Liver (tissue), 9 donors: ENCODE measurements around the gene ITGA5. TPM values are rescaled to one million over a fixed set of nuclear protein-coding genes. Genes with fewer than 3 reads are reported as not detected.

Source experiments
- DNase-seq: peaks from one replicate; pipeline ENCODE4 v3.0.0-alpha.2; 2017; ENCODE audit warnings: low spot score
- H3K27ac ChIP-seq, 2 donors: one replicate each; pipeline ENCODE4 v1.7.0; 2013; ENCODE audit warnings: inconsistent platforms in 2 of 2, low read length in 2 of 2, control low read depth in 1 of 2, low read depth in 1 of 2, mild to moderate bottlenecking in 1 of 2
- H3K27me3 ChIP-seq, 4 donors: one replicate each; pipeline versions ENCODE4 v1.6.1 to v1.7.0; 2013; ENCODE audit warnings: low read length in 3 of 4, inconsistent platforms in 1 of 4, mild to moderate bottlenecking in 1 of 4, moderate library complexity in 1 of 4; ENCODE audit not compliant: control insufficient read depth in 4 of 4, insufficient read depth in 4 of 4
- H3K36me3 ChIP-seq, 4 donors: one replicate each; pipeline versions ENCODE4 v1.6.1 to v1.7.0; 2013; ENCODE audit warnings: low read length in 3 of 4, mild to moderate bottlenecking in 3 of 4, low read depth in 1 of 4, moderate library complexity in 1 of 4; ENCODE audit not compliant: control insufficient read depth in 4 of 4, insufficient read depth in 3 of 4
- H3K4me1 ChIP-seq, 4 donors: one replicate each; pipeline versions ENCODE4 v1.6.1 to v1.7.0; 2013; ENCODE audit warnings: low read length in 3 of 4, mild to moderate bottlenecking in 3 of 4, moderate library complexity in 1 of 4; ENCODE audit not compliant: control insufficient read depth in 4 of 4, insufficient read depth in 4 of 4
- H3K4me3 ChIP-seq, 3 donors: one replicate each; pipeline versions ENCODE4 v1.6.1 to v1.7.0; 2013; ENCODE audit warnings: low read length in 3 of 3, control low read depth in 1 of 3, low read depth in 1 of 3, mild to moderate bottlenecking in 1 of 3
- H3K9ac ChIP-seq, 2 donors: one replicate each; pipeline ENCODE4 v1.7.0; 2013; ENCODE audit warnings: low read length in 2 of 2, mild to moderate bottlenecking in 2 of 2, moderate library complexity in 2 of 2, control low read depth in 1 of 2, low read depth in 1 of 2
- H3K9me3 ChIP-seq, 4 donors: one replicate each; pipeline versions ENCODE4 v1.6.1 to v1.7.0; 2013; ENCODE audit warnings: low read length in 3 of 4; ENCODE audit not compliant: control insufficient read depth in 4 of 4
- EGR1 ChIP-seq, 2 donors: IDR thresholded peaks; 2 replicates each; pipeline ENCODE4 v1.6.1; 2016 to 2018; ENCODE audit warnings: antibody characterized with exemption in 2 of 2, low read depth in 2 of 2
- FOXA1 ChIP-seq: IDR thresholded peaks from 2 replicates; pipeline ENCODE4 v1.6.1; 2016; ENCODE audit warnings: antibody characterized with exemption
- HNF4A ChIP-seq, 2 donors: conservative IDR thresholded peaks; 2 replicates each; pipeline ENCODE4 v1.6.1; 2016; ENCODE audit warnings: antibody characterized with exemption in 2 of 2, mild to moderate bottlenecking in 2 of 2
- HNF4G ChIP-seq: IDR thresholded peaks from 2 replicates; pipeline ENCODE4 v1.6.1; 2016; ENCODE audit warnings: antibody characterized with exemption
- JUND ChIP-seq, 2 donors: IDR thresholded peaks; 2 replicates each; pipeline ENCODE4 v1.6.1; 2016; ENCODE audit warnings: antibody characterized with exemption in 2 of 2
- NR2F2 ChIP-seq: IDR thresholded peaks from 2 replicates; pipeline ENCODE4 v1.6.1; 2016; ENCODE audit warnings: antibody characterized with exemption
- RAD21 ChIP-seq, 2 donors: IDR thresholded peaks; 2 replicates each; pipeline ENCODE4 v1.6.1; 2016; ENCODE audit warnings: antibody characterized with exemption in 2 of 2, mild to moderate bottlenecking in 2 of 2
- RXRA ChIP-seq, 2 donors: IDR thresholded peaks; 2 replicates each; pipeline ENCODE4 v1.6.1; 2017 to 2018; ENCODE audit warnings: antibody characterized with exemption in 2 of 2, mild to moderate bottlenecking in 1 of 2
- SP1 ChIP-seq: IDR thresholded peaks from 2 replicates; pipeline ENCODE4 v1.6.1; 2018; ENCODE audit warnings: antibody characterized with exemption, mild to moderate bottlenecking
- TAF1 ChIP-seq: conservative IDR thresholded peaks from 2 replicates; pipeline ENCODE4 v1.6.1; 2016; ENCODE audit warnings: antibody characterized with exemption, mild to moderate bottlenecking
- YY1 ChIP-seq: IDR thresholded peaks from 2 replicates; pipeline ENCODE4 v1.6.1; 2016; ENCODE audit warnings: antibody characterized with exemption, mild to moderate bottlenecking
- WGBS: extraction: QIAGEN DNeasy Blood & Tissue Kit; methylation state at CpG from one replicate; pipeline ENCODE4 v1.1.7; 2013; 5-methylcytosine and 5-hydroxymethylcytosine counted together
- polyA plus RNA-seq, 2 donors: library from polyadenylated mRNA; stranded (reverse) in 1 of 2; unstranded in 1 of 2; fragments of 200-250 nt in 1 of 2; fragments of >200 nt in 1 of 2; fragmentation: Nextera tagmentation in 1 of 2; extraction: Ambion mirVana in 1 of 2; gene quantifications; one replicate each; pipeline versions ENCODE4 v1.2.1 to v1.2.3, GENCODE V29; 2013 to 2015
- total RNA-seq, 2 donors: library from RNA; depleted of rRNA; stranded (reverse); fragments of >200 nt; gene quantifications; one replicate each; pipeline ENCODE4 v1.2.3, GENCODE V29; 2014
- TF ChIP-seq, protein P1 (sequence below): IDR thresholded peaks from 2 replicates; pipeline ENCODE4 v1.6.1; 2016; ENCODE audit warnings: antibody characterized with exemption
- TF ChIP-seq, protein P2 (sequence below): IDR thresholded peaks from 2 replicates; pipeline ENCODE4 v1.6.1; 2016; ENCODE audit warnings: antibody characterized with exemption, mild to moderate bottlenecking
- TF ChIP-seq, protein P3 (sequence below): fragments of 150-350 bp; IDR thresholded peaks from 2 replicates; pipeline ENCODE4 v1.5.1; 2017; ENCODE audit warnings: improper control_type of control experiment, low read depth, low read length; ENCODE audit not compliant: missing input control
- TF ChIP-seq, protein P4 (sequence below): IDR thresholded peaks from 2 replicates; pipeline ENCODE4 v1.6.1; 2016; ENCODE audit warnings: antibody characterized with exemption
- TF ChIP-seq, protein P5 (sequence below): IDR thresholded peaks from 2 replicates; pipeline ENCODE4 v1.6.1; 2016; ENCODE audit warnings: antibody characterized with exemption
- donor health status: healthy.
- donor health status: healthy.
- donor health status: healthy.
- donor health status: healthy.
- donor health status: healthy.

The ITGA5 gene
- total and polyA plus RNA-seq, 4 donors: 26.6 to 60.7 (median 39.6) TPM

DNA sequence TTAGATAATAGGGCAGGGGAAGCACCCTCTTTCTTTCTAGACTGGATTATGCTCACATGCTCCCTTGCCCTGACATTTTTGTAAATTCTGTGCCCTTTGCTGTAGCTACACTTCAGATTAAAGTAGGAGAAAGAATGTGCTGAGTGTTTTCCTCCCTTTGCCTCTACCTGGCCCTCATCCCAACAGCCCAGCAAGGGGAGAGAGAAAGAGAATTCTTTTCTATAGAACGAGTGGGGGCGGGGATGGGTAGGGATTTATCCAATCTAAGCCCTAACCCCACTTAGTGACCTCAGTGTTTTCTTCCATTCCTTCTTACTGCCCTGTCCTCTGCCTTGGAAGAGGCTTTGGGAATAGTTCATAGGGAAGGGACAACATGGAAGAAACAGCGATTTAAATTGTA lies 68.3 kb downstream of the ITGA5 start:
- 71% methylated on average over 3 of the region's 3 CpGs for WGBS
- no peak for DNase-seq
- no peak overlapping the region for H3K9ac ChIP-seq
- peaks cover 6 to 30% (median 22%) of the 10 kb centered on the region in 4 donors for H3K4me1 ChIP-seq
- no peak overlapping the region for H3K27ac ChIP-seq
- H3K27me3 ChIP-seq: no peaks in the 10 kb centered on the region
- H3K9me3 ChIP-seq: no peaks in the 10 kb centered on the region
- peaks cover 12 to 47% (median 40%) of the 10 kb centered on the region in 4 donors for H3K36me3 ChIP-seq
- H3K4me3 ChIP-seq: no peak overlapping the region
- TF ChIP-seq RXRA (IDR thresholded peaks at IDR 0.05) (no peak), TAF1 (no peak), YY1 (no peak)
- TF ChIP-seq, protein P1, sequence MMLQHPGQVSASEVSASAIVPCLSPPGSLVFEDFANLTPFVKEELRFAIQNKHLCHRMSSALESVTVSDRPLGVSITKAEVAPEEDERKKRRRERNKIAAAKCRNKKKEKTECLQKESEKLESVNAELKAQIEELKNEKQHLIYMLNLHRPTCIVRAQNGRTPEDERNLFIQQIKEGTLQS: no peak

DNA sequence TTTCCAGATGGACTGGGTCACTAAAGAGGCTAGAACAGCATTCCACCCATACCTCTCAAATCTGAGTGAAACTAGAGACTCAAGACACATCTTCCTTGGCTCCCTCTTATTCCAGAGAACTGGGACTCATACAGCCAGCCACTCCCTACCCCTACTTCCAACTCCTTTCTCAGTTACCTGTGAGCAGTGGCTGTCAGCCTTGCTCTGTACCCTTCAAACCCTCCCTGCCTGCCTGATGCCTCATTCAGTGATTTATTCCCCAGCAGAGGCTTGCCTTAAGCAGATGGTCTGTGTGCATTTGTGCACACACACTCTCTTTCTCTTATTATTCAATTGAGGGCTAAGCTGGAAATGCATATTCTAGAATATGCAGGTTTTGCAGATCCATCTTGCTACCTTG lies 69.4 kb downstream of the ITGA5 start:
- no peak for TF ChIP-seq RAD21 (IDR thresholded peaks at IDR 0.05)
- no peak for TF ChIP-seq TAF1
- no peak for TF ChIP-seq SP1
- no peak for TF ChIP-seq NR2F2
- TF ChIP-seq FOXA1: no peak
- TF ChIP-seq, protein P2, sequence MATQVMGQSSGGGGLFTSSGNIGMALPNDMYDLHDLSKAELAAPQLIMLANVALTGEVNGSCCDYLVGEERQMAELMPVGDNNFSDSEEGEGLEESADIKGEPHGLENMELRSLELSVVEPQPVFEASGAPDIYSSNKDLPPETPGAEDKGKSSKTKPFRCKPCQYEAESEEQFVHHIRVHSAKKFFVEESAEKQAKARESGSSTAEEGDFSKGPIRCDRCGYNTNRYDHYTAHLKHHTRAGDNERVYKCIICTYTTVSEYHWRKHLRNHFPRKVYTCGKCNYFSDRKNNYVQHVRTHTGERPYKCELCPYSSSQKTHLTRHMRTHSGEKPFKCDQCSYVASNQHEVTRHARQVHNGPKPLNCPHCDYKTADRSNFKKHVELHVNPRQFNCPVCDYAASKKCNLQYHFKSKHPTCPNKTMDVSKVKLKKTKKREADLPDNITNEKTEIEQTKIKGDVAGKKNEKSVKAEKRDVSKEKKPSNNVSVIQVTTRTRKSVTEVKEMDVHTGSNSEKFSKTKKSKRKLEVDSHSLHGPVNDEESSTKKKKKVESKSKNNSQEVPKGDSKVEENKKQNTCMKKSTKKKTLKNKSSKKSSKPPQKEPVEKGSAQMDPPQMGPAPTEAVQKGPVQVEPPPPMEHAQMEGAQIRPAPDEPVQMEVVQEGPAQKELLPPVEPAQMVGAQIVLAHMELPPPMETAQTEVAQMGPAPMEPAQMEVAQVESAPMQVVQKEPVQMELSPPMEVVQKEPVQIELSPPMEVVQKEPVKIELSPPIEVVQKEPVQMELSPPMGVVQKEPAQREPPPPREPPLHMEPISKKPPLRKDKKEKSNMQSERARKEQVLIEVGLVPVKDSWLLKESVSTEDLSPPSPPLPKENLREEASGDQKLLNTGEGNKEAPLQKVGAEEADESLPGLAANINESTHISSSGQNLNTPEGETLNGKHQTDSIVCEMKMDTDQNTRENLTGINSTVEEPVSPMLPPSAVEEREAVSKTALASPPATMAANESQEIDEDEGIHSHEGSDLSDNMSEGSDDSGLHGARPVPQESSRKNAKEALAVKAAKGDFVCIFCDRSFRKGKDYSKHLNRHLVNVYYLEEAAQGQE: no peak
- no peak for TF ChIP-seq HNF4G
- TF ChIP-seq HNF4A (conservative IDR thresholded peaks at IDR 0.05): no peak
- TF ChIP-seq EGR1 (IDR thresholded peaks at IDR 0.05; ENCODE audit: low read depth in 2 of 2): no peak
- no peak for TF ChIP-seq RXRA (IDR thresholded peaks at IDR 0.05)
- TF ChIP-seq JUND (IDR thresholded peaks at IDR 0.05): no peak
- TF ChIP-seq, protein P3, sequence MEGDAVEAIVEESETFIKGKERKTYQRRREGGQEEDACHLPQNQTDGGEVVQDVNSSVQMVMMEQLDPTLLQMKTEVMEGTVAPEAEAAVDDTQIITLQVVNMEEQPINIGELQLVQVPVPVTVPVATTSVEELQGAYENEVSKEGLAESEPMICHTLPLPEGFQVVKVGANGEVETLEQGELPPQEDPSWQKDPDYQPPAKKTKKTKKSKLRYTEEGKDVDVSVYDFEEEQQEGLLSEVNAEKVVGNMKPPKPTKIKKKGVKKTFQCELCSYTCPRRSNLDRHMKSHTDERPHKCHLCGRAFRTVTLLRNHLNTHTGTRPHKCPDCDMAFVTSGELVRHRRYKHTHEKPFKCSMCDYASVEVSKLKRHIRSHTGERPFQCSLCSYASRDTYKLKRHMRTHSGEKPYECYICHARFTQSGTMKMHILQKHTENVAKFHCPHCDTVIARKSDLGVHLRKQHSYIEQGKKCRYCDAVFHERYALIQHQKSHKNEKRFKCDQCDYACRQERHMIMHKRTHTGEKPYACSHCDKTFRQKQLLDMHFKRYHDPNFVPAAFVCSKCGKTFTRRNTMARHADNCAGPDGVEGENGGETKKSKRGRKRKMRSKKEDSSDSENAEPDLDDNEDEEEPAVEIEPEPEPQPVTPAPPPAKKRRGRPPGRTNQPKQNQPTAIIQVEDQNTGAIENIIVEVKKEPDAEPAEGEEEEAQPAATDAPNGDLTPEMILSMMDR: no peak

DNA sequence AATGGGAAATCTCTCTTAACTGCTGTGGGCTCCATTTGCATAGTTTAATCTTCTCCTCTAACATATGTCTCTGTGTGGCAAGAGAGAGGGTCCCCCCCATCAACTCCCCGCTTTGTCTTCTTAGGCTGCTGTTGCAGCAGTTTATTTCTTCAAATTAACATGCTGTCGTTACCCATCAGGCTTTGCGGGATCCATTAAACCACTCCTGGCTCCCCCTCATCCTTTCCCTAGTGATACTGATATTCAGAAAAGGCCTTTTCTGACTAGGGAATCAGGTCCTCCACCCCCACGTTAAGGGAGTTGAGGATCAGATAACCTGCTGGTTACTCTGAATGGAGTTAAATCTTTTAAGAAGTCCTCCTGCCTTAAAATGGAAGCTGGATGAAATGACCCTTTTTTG lies 70.0 kb downstream of the ITGA5 start:
- TF ChIP-seq, protein P2: no peak
- no peak for TF ChIP-seq TAF1
- TF ChIP-seq, protein P4, sequence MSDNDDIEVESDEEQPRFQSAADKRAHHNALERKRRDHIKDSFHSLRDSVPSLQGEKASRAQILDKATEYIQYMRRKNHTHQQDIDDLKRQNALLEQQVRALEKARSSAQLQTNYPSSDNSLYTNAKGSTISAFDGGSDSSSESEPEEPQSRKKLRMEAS: no peak
- TF ChIP-seq, protein P5, sequence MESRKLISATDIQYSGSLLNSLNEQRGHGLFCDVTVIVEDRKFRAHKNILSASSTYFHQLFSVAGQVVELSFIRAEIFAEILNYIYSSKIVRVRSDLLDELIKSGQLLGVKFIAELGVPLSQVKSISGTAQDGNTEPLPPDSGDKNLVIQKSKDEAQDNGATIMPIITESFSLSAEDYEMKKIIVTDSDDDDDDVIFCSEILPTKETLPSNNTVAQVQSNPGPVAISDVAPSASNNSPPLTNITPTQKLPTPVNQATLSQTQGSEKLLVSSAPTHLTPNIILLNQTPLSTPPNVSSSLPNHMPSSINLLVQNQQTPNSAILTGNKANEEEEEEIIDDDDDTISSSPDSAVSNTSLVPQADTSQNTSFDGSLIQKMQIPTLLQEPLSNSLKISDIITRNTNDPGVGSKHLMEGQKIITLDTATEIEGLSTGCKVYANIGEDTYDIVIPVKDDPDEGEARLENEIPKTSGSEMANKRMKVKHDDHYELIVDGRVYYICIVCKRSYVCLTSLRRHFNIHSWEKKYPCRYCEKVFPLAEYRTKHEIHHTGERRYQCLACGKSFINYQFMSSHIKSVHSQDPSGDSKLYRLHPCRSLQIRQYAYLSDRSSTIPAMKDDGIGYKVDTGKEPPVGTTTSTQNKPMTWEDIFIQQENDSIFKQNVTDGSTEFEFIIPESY: no peak
- WGBS: 97% methylated on average over 4 of the region's 4 CpGs
- Histone ChIP-seq H3K27ac (no peak overlapping the region), H3K9me3 (no peaks in the 10 kb centered on the region), H3K36me3 (peaks cover 16 to 58% (median 47%) of the 10 kb centered on the region in 4 donors), H3K9ac (no peak overlapping the region), H3K4me3 (no peak overlapping the region), H3K27me3 (no peaks in the 10 kb centered on the region), H3K4me1 (peaks cover 6 to 27% (median 20%) of the 10 kb centered on the region in 4 donors)
- no peak for DNase-seq

More for the DNA sequence above, 69.4 kb downstream of the ITGA5 start:
- Histone ChIP-seq H3K4me3 (no peak overlapping the region), H3K36me3 (peaks cover 15 to 56% (median 46%) of the 10 kb centered on the region in 4 donors), H3K27me3 (no peaks in the 10 kb centered on the region), H3K9ac (no peak overlapping the region), H3K9me3 (no peaks in the 10 kb centered on the region), H3K27ac (no peak overlapping the region), H3K4me1 (peaks cover 6 to 29% (median 20%) of the 10 kb centered on the region in 4 donors)
- DNase-seq: no peak
